Neural progenitor cell (in vitro differentiated cells): ENCODE measurements around the gene DCST2.

Source experiments
- CTCF ChIP-seq: fragments of 200-600 bp; sonication (generic); IDR thresholded peaks from 2 replicates; pipeline ENCODE4 v1.5.1; 2017; ENCODE audit warnings: antibody characterized with exemption, mild to moderate bottlenecking
- EZH2 ChIP-seq: fragments of 200-600 bp; sonication (generic); IDR thresholded peaks from 2 replicates; pipeline ENCODE4 v1.6.1; 2017; ENCODE audit warnings: antibody characterized with exemption, mild to moderate bottlenecking, moderate library complexity
- EZH2phosphoT487 ChIP-seq: fragments of 200-600 bp; sonication (generic); IDR thresholded peaks from 2 replicates; pipeline ENCODE4 v1.6.1; 2017; ENCODE audit warnings: antibody characterized with exemption

DNA sequence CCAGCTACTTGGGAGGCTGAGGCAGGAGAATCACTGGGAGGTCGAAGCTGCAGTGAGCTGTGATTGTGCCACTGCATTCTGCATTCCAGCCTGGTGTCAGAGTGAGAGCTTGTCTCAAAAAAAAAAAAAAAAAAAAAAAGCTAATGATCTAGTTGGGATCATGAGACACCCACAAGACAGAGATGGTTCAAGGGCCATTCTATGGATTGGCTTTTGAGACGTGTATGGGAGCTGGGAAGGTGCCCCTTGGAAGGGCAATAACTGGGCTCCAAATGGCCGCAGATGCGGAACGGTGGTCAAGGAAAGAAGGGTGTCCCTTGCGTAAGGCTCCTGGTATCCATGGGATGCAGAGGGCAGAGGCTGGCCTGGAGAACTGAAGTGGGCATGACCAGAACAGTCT, 10.8 kb upstream of the DCST2 start:
- no peak for TF ChIP-seq CTCF
- TF ChIP-seq EZH2, result no peak
- TF ChIP-seq EZH2phosphoT487, result no peak
